ENCODE results near the gene CAB39.

Gene CAB39

DNA sequence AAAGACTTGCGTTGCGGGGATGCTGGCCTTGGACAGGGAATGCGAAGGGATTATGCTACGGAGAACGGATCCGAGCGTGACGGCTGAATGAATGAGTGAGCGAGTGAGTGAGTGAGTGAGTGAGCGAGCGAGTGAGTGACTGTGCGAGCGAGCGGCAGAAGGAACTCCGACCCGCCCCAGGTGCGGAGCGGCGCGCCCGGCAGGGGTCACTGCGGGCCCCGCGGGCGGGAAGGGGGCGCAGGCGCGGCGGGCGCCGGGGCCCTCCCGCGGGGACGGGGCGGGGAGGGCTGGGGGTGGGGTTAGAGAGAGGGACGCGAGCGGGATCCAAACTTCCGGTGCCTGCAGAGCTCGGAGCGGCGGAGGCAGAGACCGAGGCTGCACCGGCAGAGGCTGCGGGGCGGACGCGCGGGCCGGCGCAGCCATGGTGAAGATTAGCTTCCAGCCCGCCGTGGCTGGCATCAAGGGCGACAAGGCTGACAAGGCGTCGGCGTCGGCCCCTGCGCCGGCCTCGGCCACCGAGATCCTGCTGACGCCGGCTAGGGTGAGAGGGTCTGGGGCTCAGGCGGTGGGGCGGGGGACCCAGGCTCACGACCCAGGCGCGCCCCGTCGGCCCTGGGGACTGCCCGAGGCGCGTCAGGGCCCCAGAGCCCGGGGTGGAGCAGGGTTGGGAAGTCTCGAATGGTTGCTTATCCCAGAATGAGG is 152.1 kb downstream of the CAB39 start, which contains the start of gene ITM2C:
TSS of gene ITM2C (plus strand) at position 338 of the 702 bp plus-strand sequence. CDS start at position 422, 84 bp downstream.
- DNase-seq: no peak

DNA sequence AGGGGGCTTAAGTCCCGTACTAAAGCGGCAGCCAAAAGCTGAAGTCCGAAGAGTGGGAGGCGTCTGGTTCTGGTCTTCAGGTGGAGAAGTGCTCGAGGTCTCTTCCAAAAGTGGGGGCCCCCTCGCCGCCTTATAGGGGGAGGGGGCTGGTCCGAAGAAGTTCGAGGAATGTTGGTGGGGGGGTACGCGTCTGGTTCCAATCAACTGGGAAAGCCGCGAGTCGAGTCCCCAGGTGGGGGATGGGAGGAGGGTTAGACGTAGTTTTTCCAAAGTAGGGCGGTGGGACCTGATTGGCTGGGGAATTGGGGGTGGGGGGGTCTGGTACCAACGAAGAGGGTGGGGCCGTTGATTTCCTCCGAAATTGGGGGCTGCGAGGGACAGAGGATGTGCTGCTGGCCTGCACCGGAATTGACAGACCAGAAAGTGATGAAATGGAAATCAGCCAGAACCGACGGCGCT is 152.7 kb downstream of the CAB39 start:
- DNase-seq: no peak

DNA sequence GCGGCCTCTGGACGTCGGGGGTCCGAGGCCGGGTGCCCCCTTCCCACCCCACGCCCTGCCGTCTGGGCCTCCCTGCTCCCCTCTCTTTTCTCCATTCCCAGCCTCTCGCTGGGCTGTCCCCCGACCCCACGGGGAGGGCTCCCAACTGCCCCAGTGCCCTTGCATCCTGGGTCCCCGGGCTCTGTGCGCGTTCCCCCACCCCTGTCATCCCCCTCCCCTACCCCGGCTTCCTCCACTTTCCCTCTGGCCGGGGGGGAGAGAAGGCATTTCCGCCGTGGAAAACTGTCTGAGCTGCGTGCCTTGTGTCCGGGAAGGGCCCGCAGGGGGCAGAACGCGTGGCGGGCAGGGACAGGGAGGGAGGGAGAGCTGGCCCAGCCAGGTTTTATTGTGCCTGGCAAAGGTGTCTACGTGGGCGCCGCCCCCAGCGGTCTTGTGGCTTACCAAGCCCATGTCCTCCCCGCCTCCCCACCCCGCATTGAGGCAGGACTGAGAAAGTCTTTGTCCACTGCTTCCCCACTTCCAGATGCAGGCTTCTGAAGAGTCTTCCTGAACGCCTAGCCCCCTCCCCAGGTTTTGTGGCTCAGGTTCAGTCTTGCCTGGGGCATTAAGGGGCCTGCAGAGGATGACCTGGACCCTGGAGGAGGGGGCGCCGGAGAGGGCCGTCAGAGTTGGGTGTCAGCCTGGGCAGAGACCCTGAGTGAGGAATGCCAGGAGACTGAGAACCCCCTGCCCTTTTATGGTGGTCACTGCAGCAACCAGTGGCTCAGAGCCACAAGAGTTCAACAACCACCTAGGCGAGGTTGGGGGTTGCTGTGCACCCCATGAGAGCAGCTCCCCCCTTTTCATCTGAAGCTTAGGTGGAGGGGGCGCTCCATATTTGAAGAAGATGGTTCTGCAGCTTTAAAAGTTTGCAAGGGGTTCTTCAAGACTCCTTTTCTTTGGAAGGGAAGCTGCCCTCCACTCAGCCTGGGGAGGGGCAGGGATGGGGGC is 153.4 kb downstream of the CAB39 start:
- no peak for DNase-seq

DNA sequence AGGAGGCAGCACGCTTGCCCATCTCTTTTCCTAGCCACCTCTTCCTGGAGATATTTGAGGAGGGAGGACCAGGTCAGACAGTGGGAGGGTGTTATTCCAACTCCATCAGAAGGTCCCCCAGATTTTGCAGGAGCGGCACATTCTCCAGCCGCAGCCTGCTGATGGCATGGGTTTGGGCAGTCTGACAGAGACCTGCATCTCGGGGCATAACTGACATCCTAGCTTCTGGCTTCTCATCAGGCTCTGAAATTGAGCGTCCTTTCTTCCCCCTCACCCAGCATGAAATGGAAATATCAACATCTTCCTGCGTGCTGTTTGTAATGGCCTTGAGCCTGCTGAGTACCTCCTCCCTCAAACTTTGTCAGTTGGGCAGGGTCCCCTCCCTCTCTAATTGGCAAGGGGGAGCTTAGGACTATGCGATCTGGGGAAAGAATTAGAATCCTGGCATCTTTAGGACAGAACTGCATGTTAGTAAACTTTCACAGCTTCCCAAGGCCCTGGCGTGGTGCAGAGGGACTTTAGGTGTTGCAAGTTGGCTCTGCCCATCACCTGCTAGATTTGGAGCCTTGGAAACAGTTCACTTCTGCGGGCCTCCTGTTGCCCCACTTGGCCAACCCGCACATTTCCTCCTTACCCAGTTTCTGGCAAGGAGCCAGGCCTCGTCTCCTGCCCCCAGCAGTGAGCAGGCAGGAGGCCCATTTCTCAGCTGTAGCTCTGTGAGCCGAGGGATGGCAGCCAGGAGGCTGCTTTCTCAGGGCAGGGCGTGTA is 154.3 kb downstream of the CAB39 start:
- no peak for DNase-seq

DNA sequence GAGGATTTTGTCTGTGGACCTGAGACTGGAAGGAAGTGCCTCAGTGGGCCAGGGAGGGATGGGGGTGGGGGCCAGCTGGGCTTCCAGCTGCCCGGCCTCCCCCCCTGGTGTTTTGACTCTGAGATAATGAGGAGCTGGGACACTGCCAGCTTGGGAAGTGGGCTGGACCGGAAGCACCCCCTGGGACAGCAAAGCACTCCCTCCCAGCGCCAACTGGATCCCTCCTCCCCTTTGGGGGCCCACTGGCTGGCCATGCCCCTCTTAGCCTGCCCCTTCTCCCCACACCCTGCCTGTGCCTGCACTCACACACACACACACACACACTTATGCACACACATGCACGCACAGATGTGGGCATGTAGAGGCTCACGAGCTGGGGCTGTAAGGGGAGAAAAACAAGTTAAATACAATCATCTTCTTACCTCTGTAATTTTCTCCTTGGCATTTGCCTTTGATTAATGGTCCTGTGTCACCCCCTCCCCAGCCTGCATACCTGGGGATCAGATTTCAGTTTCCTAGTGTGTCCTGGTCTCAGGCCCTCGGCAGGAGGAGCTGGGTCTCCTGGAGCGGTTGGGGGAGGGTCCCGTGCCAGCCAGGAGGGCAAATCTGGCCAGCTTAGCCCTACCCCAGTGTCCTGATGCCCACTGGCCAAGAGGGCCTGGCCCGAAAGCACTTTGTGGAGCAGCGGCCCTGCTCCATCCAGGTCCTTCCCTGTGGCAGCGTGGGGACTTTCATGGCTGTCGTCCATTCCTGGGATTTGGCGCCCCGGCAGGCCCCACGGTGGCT is 155.7 kb downstream of the CAB39 start:
- DNase-seq: no peak

DNA sequence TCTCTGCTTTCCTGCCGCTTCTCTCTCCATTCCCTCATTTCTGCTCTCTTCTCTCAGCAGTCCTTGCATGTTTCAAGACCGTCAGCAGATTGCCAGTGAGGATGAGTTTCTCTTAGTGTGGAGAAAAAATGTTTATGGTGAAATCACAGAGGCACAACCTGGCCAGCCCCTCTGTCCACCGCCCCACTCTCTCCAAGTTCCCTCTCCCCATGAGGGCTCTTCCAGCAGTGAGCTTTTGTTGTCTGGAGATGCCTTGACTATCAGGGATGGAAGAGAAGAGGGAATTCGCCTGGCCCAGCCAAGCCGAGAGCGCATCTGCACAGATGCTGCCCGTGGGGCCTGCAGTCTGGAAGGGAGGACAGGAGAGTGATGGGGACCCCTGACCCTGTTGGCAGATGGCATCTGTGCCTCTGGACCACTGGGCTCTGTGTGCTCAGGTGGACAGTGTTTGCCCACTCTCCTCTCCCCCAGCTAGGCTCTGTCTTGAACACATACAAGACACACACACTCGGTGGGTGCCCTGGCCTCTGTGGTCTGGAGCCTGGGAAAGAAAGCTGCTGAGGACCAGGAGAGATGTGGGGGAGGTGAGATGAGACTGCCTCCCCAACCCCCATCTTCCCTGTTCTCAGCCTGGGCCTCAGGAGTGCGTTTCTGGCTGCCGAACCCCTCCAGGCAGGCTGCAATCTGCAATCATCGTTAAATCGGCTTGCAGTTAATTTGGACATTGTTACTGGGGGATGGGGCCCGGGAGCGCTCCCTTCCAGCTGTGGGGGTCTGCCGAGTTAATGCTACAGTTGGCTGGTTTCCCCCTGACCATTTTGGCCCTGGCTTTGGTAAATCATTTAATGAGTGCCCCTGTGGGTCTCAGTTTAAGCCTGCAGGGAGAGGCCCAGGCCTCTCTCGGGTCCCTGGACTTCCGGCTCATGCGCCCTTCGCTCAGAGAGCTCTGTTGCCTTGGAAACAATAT is 156.6 kb downstream of the CAB39 start:
- DNase-seq: no peak

DNA sequence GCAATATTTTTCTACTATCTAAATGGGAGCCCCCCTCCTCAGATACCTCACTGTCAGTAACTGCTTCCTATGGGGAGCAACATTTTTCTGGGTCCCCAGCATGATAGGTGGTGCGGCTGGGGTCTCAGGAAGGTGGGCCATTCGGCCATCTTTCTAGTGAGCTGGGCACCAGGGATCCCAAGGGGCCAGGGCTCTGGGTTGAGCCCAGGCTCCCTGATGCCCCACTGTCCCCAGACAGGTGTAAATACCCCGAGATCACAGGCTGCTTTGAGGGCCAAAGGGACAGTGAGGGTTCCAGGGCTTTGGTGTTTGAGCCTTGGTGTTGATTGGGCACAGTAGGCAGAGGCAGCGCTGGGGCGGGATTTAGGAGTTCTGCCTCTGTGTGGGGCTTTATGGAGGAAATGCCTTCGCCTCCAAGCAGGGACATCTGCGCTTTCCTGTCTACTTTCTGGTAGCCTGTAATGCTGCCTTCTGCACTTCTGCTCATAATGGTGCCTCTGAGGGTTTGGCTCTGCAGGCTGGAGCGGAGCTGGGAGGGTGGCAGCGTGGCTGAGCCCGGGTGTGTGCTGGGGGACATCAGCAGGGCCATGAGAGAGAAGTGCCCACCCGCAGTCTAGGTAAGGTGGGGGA is 157.4 kb downstream of the CAB39 start:
- DNase-seq: no peak

Data from NK-92 treated with Interleukin-12 subunit alpha and Interleukin-12 subunit beta, amount 100 ng/mL, for 24 hours (cell line).